Measurements from ENCODE around the gene SLC22A15. TPM values are rescaled to one million over a fixed set of nuclear protein-coding genes. Genes with fewer than 3 reads are reported as not detected.
A peak's percentile ranks its signal among the peaks of the same experiment; 100 is the strongest.

The SLC22A15 gene
- total RNA-seq, 1 experiment from 2014 or later, result not detected

GRCh38 chr1:116002781-116003420 is 26.6 kb downstream of the SLC22A15 start:
- Histone ChIP-seq H3K4me3 (no peak overlapping the region), H3K36me3 (no peaks in the 10 kb centered on the region), H3K27ac (no peak overlapping the region), H3K27me3 (no peaks in the 10 kb centered on the region; the same call in 1 of the 2 replicates), H3K4me1 (no peaks in the 10 kb centered on the region), H3K9me3 (replicated peaks) (0 out of 2 replicates have a peak, but pooled peaks cover 1% of the 10 kb centered on the region)
- DNase-seq, result no peak

GRCh38 chr1:116003823-116004222 is 27.5 kb downstream of the SLC22A15 start:
- Histone ChIP-seq H3K4me3 (no peak overlapping the region), H3K27ac (no peak overlapping the region), H3K36me3 (no peaks in the 10 kb centered on the region), H3K4me1 (no peaks in the 10 kb centered on the region), H3K9me3 (replicated peaks) (no peaks in the 10 kb centered on the region), H3K27me3 (no peaks in the 10 kb centered on the region; the same call in 1 of the 2 replicates)
- no peak for DNase-seq

GRCh38 chr1:116006486-116006964 is 30.2 kb downstream of the SLC22A15 start:
- Histone ChIP-seq H3K4me3 (no peak overlapping the region), H3K27ac (no peak overlapping the region), H3K36me3 (no peaks in the 10 kb centered on the region), H3K27me3 (peaks cover 11% of the 10 kb centered on the region), H3K9me3 (replicated peaks) (no peaks in the 10 kb centered on the region), H3K4me1 (no peaks in the 10 kb centered on the region)
- DNase-seq, result peak in 1 of 2 experiments; percentile 5

GRCh38 chr1:116008656-116009390 is 32.5 kb downstream of the SLC22A15 start:
- Histone ChIP-seq H3K36me3 (no peaks in the 10 kb centered on the region), H3K4me1 (no peaks in the 10 kb centered on the region), H3K27me3 (peaks cover 11% of the 10 kb centered on the region), H3K27ac (no peak overlapping the region), H3K9me3 (replicated peaks) (no peaks in the 10 kb centered on the region), H3K4me3 (no peak overlapping the region)
- DNase-seq, result no peak

GRCh38 chr1:116012716-116013115 is 36.4 kb downstream of the SLC22A15 start:
- H3K27me3 ChIP-seq, result peaks cover 11% of the 10 kb centered on the region
- H3K4me3 ChIP-seq, result no peak overlapping the region
- H3K4me1 ChIP-seq, result no peaks in the 10 kb centered on the region
- no peak for DNase-seq
- H3K9me3 ChIP-seq (replicated peaks), result no peaks in the 10 kb centered on the region
- no peak overlapping the region for H3K27ac ChIP-seq
- no peaks in the 10 kb centered on the region for H3K36me3 ChIP-seq

- no peak overlapping the region for H3K4me3 ChIP-seq
- no peaks in the 10 kb centered on the region for H3K36me3 ChIP-seq
- peaks cover 3% of the 10 kb centered on the region; the same call in 1 of the 2 replicates for H3K27me3 ChIP-seq
- DNase-seq, result no peak
- H3K9me3 ChIP-seq (replicated peaks), result no peaks in the 10 kb centered on the region
- H3K27ac ChIP-seq, result no peak overlapping the region
- H3K4me1 ChIP-seq, result no peaks in the 10 kb centered on the region
Measured at GRCh38 chr1:116015679-116016078, 39.4 kb downstream of the SLC22A15 start.

GRCh38 chr1:116018007-116018406 is 41.7 kb downstream of the SLC22A15 start:
- Histone ChIP-seq H3K4me3 (no peak overlapping the region), H3K27me3 (no peaks in the 10 kb centered on the region; the same call in 1 of the 2 replicates), H3K4me1 (no peaks in the 10 kb centered on the region), H3K9me3 (replicated peaks) (no peaks in the 10 kb centered on the region), H3K27ac (no peak overlapping the region), H3K36me3 (no peaks in the 10 kb centered on the region)
- no peak for DNase-seq

GRCh38 chr1:116019653-116020253 is 43.4 kb downstream of the SLC22A15 start:
- DNase-seq, result no peak
- Histone ChIP-seq H3K27ac (no peak overlapping the region), H3K4me3 (no peak overlapping the region), H3K4me1 (no peaks in the 10 kb centered on the region), H3K27me3 (no peaks in the 10 kb centered on the region), H3K36me3 (no peaks in the 10 kb centered on the region), H3K9me3 (replicated peaks) (no peaks in the 10 kb centered on the region)

- Histone ChIP-seq H3K9me3 (replicated peaks) (no peaks in the 10 kb centered on the region), H3K27ac (no peak overlapping the region), H3K4me1 (no peaks in the 10 kb centered on the region), H3K27me3 (no peaks in the 10 kb centered on the region), H3K36me3 (no peaks in the 10 kb centered on the region), H3K4me3 (no peak overlapping the region)
- peak; percentile 66 to 79 for DNase-seq
Measured at GRCh38 chr1:116020668-116021272, 44.5 kb downstream of the SLC22A15 start.

- no peak for DNase-seq
- H3K36me3 ChIP-seq, result no peaks in the 10 kb centered on the region
- H3K27me3 ChIP-seq, result peaks cover 4% of the 10 kb centered on the region; the same call in 1 of the 2 replicates
- no peak overlapping the region for H3K27ac ChIP-seq
- no peaks in the 10 kb centered on the region for H3K9me3 ChIP-seq (replicated peaks)
- no peaks in the 10 kb centered on the region for H3K4me1 ChIP-seq
- H3K4me3 ChIP-seq, result no peak overlapping the region
Measured at GRCh38 chr1:116024626-116025025, 48.3 kb downstream of the SLC22A15 start.

GRCh38 chr1:116026631-116027030 is 50.3 kb downstream of the SLC22A15 start:
- H3K27me3 ChIP-seq, result peaks cover 8% of the 10 kb centered on the region
- no peaks in the 10 kb centered on the region for H3K36me3 ChIP-seq
- H3K4me1 ChIP-seq, result no peaks in the 10 kb centered on the region
- no peaks in the 10 kb centered on the region for H3K9me3 ChIP-seq (replicated peaks)
- no peak overlapping the region for H3K4me3 ChIP-seq
- no peak overlapping the region for H3K27ac ChIP-seq
- no peak for DNase-seq

- H3K9me3 ChIP-seq (replicated peaks), result no peaks in the 10 kb centered on the region
- H3K27ac ChIP-seq, result no peak overlapping the region
- DNase-seq, result no peak
- H3K27me3 ChIP-seq, result peaks cover 12% of the 10 kb centered on the region
- no peaks in the 10 kb centered on the region for H3K36me3 ChIP-seq
- H3K4me3 ChIP-seq, result no peak overlapping the region
- no peaks in the 10 kb centered on the region for H3K4me1 ChIP-seq
Measured at GRCh38 chr1:116031302-116031835, 55.1 kb downstream of the SLC22A15 start.

- no peaks in the 10 kb centered on the region for H3K4me1 ChIP-seq
Measured at GRCh38 chr1:116033322-116033721, 57.0 kb downstream of the SLC22A15 start.

GRCh38 chr1:116036255-116036654 is 59.9 kb downstream of the SLC22A15 start:
- Histone ChIP-seq H3K36me3 (no peaks in the 10 kb centered on the region), H3K4me3 (no peak overlapping the region), H3K27me3 (0 out of 2 replicates have a peak, but pooled peaks cover 4% of the 10 kb centered on the region), H3K27ac (no peak overlapping the region), H3K9me3 (replicated peaks) (no peaks in the 10 kb centered on the region), H3K4me1 (no peaks in the 10 kb centered on the region)
- no peak for DNase-seq

More at GRCh38 chr1:116033322-116033721, 57.0 kb downstream of the SLC22A15 start:
- no peak for DNase-seq
- H3K36me3 ChIP-seq, result no peaks in the 10 kb centered on the region
- no peaks in the 10 kb centered on the region for H3K9me3 ChIP-seq (replicated peaks)
- no peak overlapping the region for H3K4me3 ChIP-seq
- peaks cover 12% of the 10 kb centered on the region for H3K27me3 ChIP-seq
- no peak overlapping the region for H3K27ac ChIP-seq
